SK-N-SH (cell line): Measurements from ENCODE around the gene DNASE1L2. TPM values are rescaled to one million over a fixed set of nuclear protein-coding genes. Genes with fewer than 3 reads are reported as not detected.

ENCODE experiments used
- CTCF ChIA-PET: fragments of 300-600, 350-600 bp; formaldehyde crosslinking; extraction: SDS; loops from one replicate; lab custom pipeline; 2021; lab: Yijun Ruan, JAX
- POLR2A ChIA-PET: fragments of 350-600 bp; sonication (Branson Sonifier 250); formaldehyde crosslinking; extraction: SDS; loops from one replicate; lab custom pipeline; 2020; ENCODE audit warnings: antibody characterized with exemption, inconsistent platforms; lab: Yijun Ruan, JAX
- DNase-seq: peaks from one replicate; pipeline ENCODE4 v3.0.0; 2012
- H2AFZ ChIP-seq: fragments of 200-600 bp; sonication (generic); 2 replicates; pipeline ENCODE4 v1.8.1; 2016; ENCODE audit warnings: antibody characterized with exemption, mild to moderate bottlenecking, low read depth
- H3F3A ChIP-seq: fragments of 200-600 bp; sonication (generic); replicated peaks from 2 replicates; pipeline ENCODE3; 2016; ENCODE audit warnings: antibody characterized with exemption, mild to moderate bottlenecking; ENCODE audit not compliant: insufficient read depth
- H3K27ac ChIP-seq, 2 experiments: fragments of 200-500 bp in 1 of 2; fragments of 200-600 bp in 1 of 2; sonication (Bioruptor generic) in 1 of 2; sonication (generic), shearing (Covaris generic) in 1 of 2; 2 replicates each; pipeline versions ENCODE4 v1.5.1 to v1.6.1; 2014 to 2016; ENCODE audit warnings: low read depth in 2 of 2, inconsistent platforms in 1 of 2, low read length in 1 of 2, mild to moderate bottlenecking in 1 of 2, mixed read lengths in 1 of 2
- H3K27me3 ChIP-seq: fragments of 200-600 bp; sonication (generic), shearing (Covaris generic); 2 replicates; pipeline ENCODE4 v1.6.1; 2016; ENCODE audit warnings: mixed run types; ENCODE audit not compliant: insufficient read depth
- H3K36me3 ChIP-seq, 2 experiments: fragments of 200-500 bp in 1 of 2; fragments of 200-600 bp in 1 of 2; sonication (Bioruptor generic) in 1 of 2; sonication (generic) in 1 of 2; replicated peaks in 1 of 2; 2 replicates each; pipeline versions ENCODE3 to v1.5.1; 2014 to 2016; ENCODE audit warnings: low read length in 1 of 2, mild to moderate bottlenecking in 1 of 2; ENCODE audit not compliant: insufficient read depth in 2 of 2, control insufficient read depth in 1 of 2
- H3K4me1 ChIP-seq, 2 experiments: fragments of 200-500 bp in 1 of 2; fragments of 200-600 bp in 1 of 2; sonication (Bioruptor generic) in 1 of 2; sonication (generic), shearing (Covaris generic) in 1 of 2; 2 replicates each; pipeline versions ENCODE4 v1.5.1 to v1.6.1; 2014 to 2016; ENCODE audit warnings: low read depth in 1 of 2, low read length in 1 of 2, mixed run types in 1 of 2; ENCODE audit not compliant: insufficient read depth in 2 of 2, control insufficient read depth in 1 of 2
- H3K4me2 ChIP-seq: fragments of 200-600 bp; sonication (generic), shearing (Covaris generic); 2 replicates; pipeline ENCODE4 v1.6.1; 2017; ENCODE audit warnings: mixed run types
- H3K4me3 ChIP-seq, 2 experiments: fragments of 200-500 bp in 1 of 2; fragments of 200-600 bp in 1 of 2; sonication (Bioruptor generic) in 1 of 2; sonication (generic), shearing (Covaris generic) in 1 of 2; 2 replicates each; pipeline versions ENCODE4 v1.5.1 to v1.8.1; 2014 to 2016; ENCODE audit warnings: low read depth in 2 of 2, inconsistent platforms in 1 of 2, low read length in 1 of 2, mild to moderate bottlenecking in 1 of 2, mixed read lengths in 1 of 2, moderate library complexity in 1 of 2
- H3K79me2 ChIP-seq: fragments of 200-600 bp; sonication (generic); 2 replicates; pipeline ENCODE4 v1.8.1; 2017; ENCODE audit warnings: mild to moderate bottlenecking; ENCODE audit not compliant: insufficient read depth
- H3K9ac ChIP-seq: fragments of 200-600 bp; sonication (generic); 2 replicates; pipeline ENCODE4 v1.6.1; 2017; ENCODE audit warnings: mixed run types
- H3K9me2 ChIP-seq: fragments of 200-600 bp; sonication (generic); 2 replicates; pipeline ENCODE4 v1.6.1; 2017; ENCODE audit warnings: mixed run types
- H3K9me3 ChIP-seq: fragments of 200-600 bp; sonication (generic); 2 replicates; pipeline ENCODE4 v1.6.1; 2017; ENCODE audit warnings: mixed run types, mild to moderate bottlenecking, moderate library complexity
- H4K20me1 ChIP-seq: fragments of 200-600 bp; sonication (generic); 2 replicates; pipeline ENCODE4 v1.6.1; 2017; ENCODE audit warnings: mild to moderate bottlenecking, mixed run types; ENCODE audit not compliant: insufficient read depth
- EP300 ChIP-seq, 2 experiments: IDR thresholded peaks; 2 replicates each; pipeline versions ENCODE4 v1.4.0 to v1.6.1; 2012; ENCODE audit warnings: borderline replicate concordance in 1 of 2, low read depth in 1 of 2, low read length in 1 of 2
- EZH2phosphoT487 ChIP-seq: fragments of 200-600 bp; sonication (generic); IDR thresholded peaks from 2 replicates; pipeline ENCODE4 v1.6.1; 2017; ENCODE audit warnings: low read depth, mixed run types, mild to moderate bottlenecking, antibody characterized with exemption, moderate library complexity, borderline replicate concordance
- FOSL2 ChIP-seq: IDR thresholded peaks from 2 replicates; pipeline ENCODE4 v1.4.0; 2012; ENCODE audit warnings: low read depth, mild to moderate bottlenecking, moderate library complexity, borderline replicate concordance
- GABPA ChIP-seq: IDR thresholded peaks from 2 replicates; pipeline ENCODE4 v1.4.0; 2012; ENCODE audit warnings: low read depth, mild to moderate bottlenecking
- JUND ChIP-seq: IDR thresholded peaks from 2 replicates; pipeline ENCODE4 v1.4.0; 2012
- MEF2A ChIP-seq: IDR thresholded peaks from 2 replicates; pipeline ENCODE4 v1.4.0; 2012; ENCODE audit warnings: low read depth, borderline replicate concordance
- MXI1 ChIP-seq: IDR thresholded peaks from 2 replicates; pipeline ENCODE4 v1.6.1; 2012; ENCODE audit warnings: mild to moderate bottlenecking, low read depth, low read length, improper control_type of control experiment
- NRF1 ChIP-seq: IDR thresholded peaks from 2 replicates; pipeline ENCODE4 v1.6.1; 2012; ENCODE audit warnings: low read depth, mild to moderate bottlenecking, low read length
- RAD21 ChIP-seq: IDR thresholded peaks from 2 replicates; pipeline ENCODE4 v1.6.1; 2012; ENCODE audit warnings: mild to moderate bottlenecking, low read length
- RFX5 ChIP-seq: IDR thresholded peaks from 2 replicates; pipeline ENCODE4 v1.6.1; 2012; ENCODE audit warnings: mild to moderate bottlenecking, improper control_type of control experiment, low read length
- RXRA ChIP-seq: IDR thresholded peaks from 2 replicates; pipeline ENCODE4 v1.4.0; 2012; ENCODE audit warnings: low read depth, mild to moderate bottlenecking, borderline replicate concordance
- SIN3A ChIP-seq: IDR thresholded peaks from 2 replicates; pipeline ENCODE4 v1.6.1; 2012; ENCODE audit warnings: low read depth, mild to moderate bottlenecking, low read length, moderate library complexity, borderline replicate concordance
- TAF1 ChIP-seq: IDR thresholded peaks from 2 replicates; pipeline ENCODE4 v1.6.1; 2012; ENCODE audit warnings: low read depth, mild to moderate bottlenecking, low read length, moderate library complexity, borderline replicate concordance
- TCF12 ChIP-seq: IDR thresholded peaks from 2 replicates; pipeline ENCODE4 v1.4.0; 2012
- TEAD4 ChIP-seq: IDR thresholded peaks from 2 replicates; pipeline ENCODE4 v1.4.0; 2012; ENCODE audit warnings: mild to moderate bottlenecking, borderline replicate concordance; ENCODE audit not compliant: insufficient read depth
- YY1 ChIP-seq: IDR thresholded peaks from 2 replicates; pipeline ENCODE4 v1.4.0; 2012; ENCODE audit warnings: low read depth, mild to moderate bottlenecking
- WGBS: methylation state at CpG from one replicate; pipeline ENCODE4 v1.1.6; 2017; ENCODE audit warnings: low lambda C conversion rate; 5-methylcytosine and 5-hydroxymethylcytosine counted together
- polyA plus RNA-seq, 3 experiments: library from polyadenylated mRNA; depleted of rRNA; stranded (reverse); fragments of >200 nt; gene quantifications; 2 replicates each; pipeline ENCODE4 v1.2.3, GENCODE V29; 2012
- TF ChIP-seq, protein P1 (sequence below): fragments of 200-600 bp; sonication (generic); IDR thresholded peaks from 2 replicates; pipeline ENCODE4 v1.6.1; 2017; ENCODE audit warnings: antibody characterized with exemption, mild to moderate bottlenecking, moderate library complexity
- TF ChIP-seq, protein P2 (sequence below): fragments of 150-350 bp; IDR thresholded peaks from 2 replicates; pipeline ENCODE4 v1.6.1; 2017; ENCODE audit warnings: antibody characterized with exemption, low read length, low read depth, borderline replicate concordance
- TF ChIP-seq, protein P3 (sequence below): IDR thresholded peaks from 2 replicates; pipeline ENCODE4 v1.4.0; 2012; ENCODE audit warnings: low read depth, borderline replicate concordance

DNASE1L2 gene
- polyA plus RNA-seq, 1 of the 3 experiments (the other 2 are of a cell fraction), result 2.5 TPM

DNA sequence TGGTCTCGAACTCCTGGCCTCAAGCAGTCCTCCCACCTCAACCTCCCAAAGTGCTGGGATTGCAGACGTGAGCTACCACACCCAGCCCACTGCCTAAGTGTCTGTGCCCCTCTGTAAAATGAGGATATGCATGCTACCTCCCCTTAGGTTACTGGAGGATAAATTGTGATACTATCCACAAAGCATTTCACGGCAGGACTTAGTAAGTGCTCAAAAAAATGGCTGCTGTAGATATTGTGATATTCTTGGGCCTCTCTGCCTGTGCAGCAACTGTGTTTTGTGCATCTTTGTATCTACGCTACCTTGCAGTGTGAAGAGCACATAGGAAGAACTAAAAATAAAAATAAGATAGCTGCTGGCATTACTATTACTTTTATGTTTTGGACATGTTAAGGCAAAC, 38.0 kb upstream of the DNASE1L2 start:
- no peaks in the 10 kb centered on the region for H3K79me2 ChIP-seq
- H3K9ac ChIP-seq, result no peak overlapping the region
- peaks cover 0 to 18% of the 10 kb centered on the region in 2 experiments; a peak in 1 of 4 replicates for H3K4me1 ChIP-seq
- no peaks in the 10 kb centered on the region for H3K9me2 ChIP-seq
- H3K9me3 ChIP-seq, result no peaks in the 10 kb centered on the region
- H3K4me2 ChIP-seq, result no peak overlapping the region
- no peak overlapping the region for H3K4me3 ChIP-seq
- ChIA-PET POLR2A (interaction anchor here (1.7 kb wide), 1 partner anchor 43 kb away, joined by 5 read pairs; the partner anchor contains the start of gene TRAF7), CTCF (interaction anchor here (0.9 to 1.0 kb wide), 3 partner anchors 26 to 53 kb away, joined by 3 to 4 read pairs (median 3); partner anchors contain the start of gene ECI1)
- H3K36me3 ChIP-seq, result no peaks in the 10 kb centered on the region
- H3K27ac ChIP-seq, result no peak overlapping the region
- H4K20me1 ChIP-seq, result no peaks in the 10 kb centered on the region
- 69% methylated on average over 4 of the region's 4 CpGs for WGBS
- no peak for TF ChIP-seq RAD21
- TF ChIP-seq EZH2phosphoT487, result no peak
- TF ChIP-seq MEF2A, result no peak
- TF ChIP-seq, protein P1, sequence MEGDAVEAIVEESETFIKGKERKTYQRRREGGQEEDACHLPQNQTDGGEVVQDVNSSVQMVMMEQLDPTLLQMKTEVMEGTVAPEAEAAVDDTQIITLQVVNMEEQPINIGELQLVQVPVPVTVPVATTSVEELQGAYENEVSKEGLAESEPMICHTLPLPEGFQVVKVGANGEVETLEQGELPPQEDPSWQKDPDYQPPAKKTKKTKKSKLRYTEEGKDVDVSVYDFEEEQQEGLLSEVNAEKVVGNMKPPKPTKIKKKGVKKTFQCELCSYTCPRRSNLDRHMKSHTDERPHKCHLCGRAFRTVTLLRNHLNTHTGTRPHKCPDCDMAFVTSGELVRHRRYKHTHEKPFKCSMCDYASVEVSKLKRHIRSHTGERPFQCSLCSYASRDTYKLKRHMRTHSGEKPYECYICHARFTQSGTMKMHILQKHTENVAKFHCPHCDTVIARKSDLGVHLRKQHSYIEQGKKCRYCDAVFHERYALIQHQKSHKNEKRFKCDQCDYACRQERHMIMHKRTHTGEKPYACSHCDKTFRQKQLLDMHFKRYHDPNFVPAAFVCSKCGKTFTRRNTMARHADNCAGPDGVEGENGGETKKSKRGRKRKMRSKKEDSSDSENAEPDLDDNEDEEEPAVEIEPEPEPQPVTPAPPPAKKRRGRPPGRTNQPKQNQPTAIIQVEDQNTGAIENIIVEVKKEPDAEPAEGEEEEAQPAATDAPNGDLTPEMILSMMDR, result no peak
- TF ChIP-seq RFX5, result no peak
- no peak for TF ChIP-seq RXRA
- TF ChIP-seq TAF1, result no peak
- no peak for TF ChIP-seq TEAD4
- no peak for TF ChIP-seq NRF1
- TF ChIP-seq FOSL2, result no peak
- no peak for TF ChIP-seq GABPA
- TF ChIP-seq MXI1, result no peak
- TF ChIP-seq, protein P2, sequence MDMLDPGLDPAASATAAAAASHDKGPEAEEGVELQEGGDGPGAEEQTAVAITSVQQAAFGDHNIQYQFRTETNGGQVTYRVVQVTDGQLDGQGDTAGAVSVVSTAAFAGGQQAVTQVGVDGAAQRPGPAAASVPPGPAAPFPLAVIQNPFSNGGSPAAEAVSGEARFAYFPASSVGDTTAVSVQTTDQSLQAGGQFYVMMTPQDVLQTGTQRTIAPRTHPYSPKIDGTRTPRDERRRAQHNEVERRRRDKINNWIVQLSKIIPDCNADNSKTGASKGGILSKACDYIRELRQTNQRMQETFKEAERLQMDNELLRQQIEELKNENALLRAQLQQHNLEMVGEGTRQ, result no peak
- TF ChIP-seq TCF12, result no peak
- TF ChIP-seq, protein P3, sequence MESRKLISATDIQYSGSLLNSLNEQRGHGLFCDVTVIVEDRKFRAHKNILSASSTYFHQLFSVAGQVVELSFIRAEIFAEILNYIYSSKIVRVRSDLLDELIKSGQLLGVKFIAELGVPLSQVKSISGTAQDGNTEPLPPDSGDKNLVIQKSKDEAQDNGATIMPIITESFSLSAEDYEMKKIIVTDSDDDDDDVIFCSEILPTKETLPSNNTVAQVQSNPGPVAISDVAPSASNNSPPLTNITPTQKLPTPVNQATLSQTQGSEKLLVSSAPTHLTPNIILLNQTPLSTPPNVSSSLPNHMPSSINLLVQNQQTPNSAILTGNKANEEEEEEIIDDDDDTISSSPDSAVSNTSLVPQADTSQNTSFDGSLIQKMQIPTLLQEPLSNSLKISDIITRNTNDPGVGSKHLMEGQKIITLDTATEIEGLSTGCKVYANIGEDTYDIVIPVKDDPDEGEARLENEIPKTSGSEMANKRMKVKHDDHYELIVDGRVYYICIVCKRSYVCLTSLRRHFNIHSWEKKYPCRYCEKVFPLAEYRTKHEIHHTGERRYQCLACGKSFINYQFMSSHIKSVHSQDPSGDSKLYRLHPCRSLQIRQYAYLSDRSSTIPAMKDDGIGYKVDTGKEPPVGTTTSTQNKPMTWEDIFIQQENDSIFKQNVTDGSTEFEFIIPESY, result no peak
- no peak for TF ChIP-seq JUND
- no peak for TF ChIP-seq YY1
- no peak for TF ChIP-seq EP300 (IDR thresholded peaks at IDR 0.05; ENCODE audit: borderline replicate concordance in 1 of 2, low read depth in 1 of 2, low read length in 1 of 2)
- TF ChIP-seq SIN3A, result no peak
- TF ChIP-seq, all 33 proteins: peak for 0
- Histone ChIP-seq H3F3A (no peaks in the 10 kb centered on the region), H3K27me3 (no peaks in the 10 kb centered on the region), H2AFZ (no peak overlapping the region)
- no peak for DNase-seq
